Stimulated activated memory B cell treated with anti-CD40 and anti-IgM and Interleukin-4, amounts not matched to agents 10 μg/mL and 1 μg/mL and 100 μg/mL, for 72 hours (primary cell): ENCODE results near the gene IGDCC3.

ENCODE experiments used
- ATAC-seq: fragments of 150-1000 bp; cut with Tn5 transposase; 2 replicates; pipeline ENCODE4 v1.10.0; 2021
- H3K27ac Mint-ChIP-seq: one replicate; pipeline ENCODE4 v1.8.0; 2022; ENCODE audit warnings: mild to moderate bottlenecking, mixed read lengths
- H3K27me3 Mint-ChIP-seq: one replicate; pipeline ENCODE4 v1.8.0; 2022; ENCODE audit warnings: mixed read lengths
- H3K36me3 Mint-ChIP-seq: one replicate; pipeline ENCODE4 v1.8.0; 2022; ENCODE audit warnings: mixed read lengths
- H3K4me1 Mint-ChIP-seq: one replicate; pipeline ENCODE4 v1.8.0; 2022; ENCODE audit warnings: mixed read lengths
- H3K4me3 Mint-ChIP-seq: one replicate; pipeline ENCODE4 v1.8.0; 2022; ENCODE audit warnings: mild to moderate bottlenecking, moderate library complexity, mixed read lengths
- H3K9me3 Mint-ChIP-seq: one replicate; pipeline ENCODE4 v1.8.0; 2022; ENCODE audit warnings: mixed read lengths

The IGDCC3 gene

DNA sequence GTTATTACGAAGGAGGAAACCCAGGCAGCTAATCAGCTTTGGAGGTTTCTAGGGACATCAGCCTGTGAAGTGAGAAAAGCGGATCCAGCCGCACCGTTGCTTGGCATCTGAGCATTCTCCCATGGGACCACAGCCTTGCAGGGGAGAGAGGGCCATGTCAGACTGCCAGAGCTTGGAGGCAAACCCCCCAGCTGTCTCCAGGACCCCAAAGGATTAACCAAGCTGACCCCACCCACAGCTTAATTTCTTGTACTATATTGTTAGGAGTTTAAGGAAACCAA, 5.1 kb downstream of the IGDCC3 start:
- Mint-ChIP-seq H3K27ac (no peak overlapping the region), H3K4me3 (no peak overlapping the region), H3K9me3 (no peaks in the 10 kb centered on the region), H3K36me3 (no peaks in the 10 kb centered on the region), H3K4me1 (peaks cover 12% of the 10 kb centered on the region), H3K27me3 (peaks cover 59% of the 10 kb centered on the region)
- ATAC-seq, result no peak

DNA sequence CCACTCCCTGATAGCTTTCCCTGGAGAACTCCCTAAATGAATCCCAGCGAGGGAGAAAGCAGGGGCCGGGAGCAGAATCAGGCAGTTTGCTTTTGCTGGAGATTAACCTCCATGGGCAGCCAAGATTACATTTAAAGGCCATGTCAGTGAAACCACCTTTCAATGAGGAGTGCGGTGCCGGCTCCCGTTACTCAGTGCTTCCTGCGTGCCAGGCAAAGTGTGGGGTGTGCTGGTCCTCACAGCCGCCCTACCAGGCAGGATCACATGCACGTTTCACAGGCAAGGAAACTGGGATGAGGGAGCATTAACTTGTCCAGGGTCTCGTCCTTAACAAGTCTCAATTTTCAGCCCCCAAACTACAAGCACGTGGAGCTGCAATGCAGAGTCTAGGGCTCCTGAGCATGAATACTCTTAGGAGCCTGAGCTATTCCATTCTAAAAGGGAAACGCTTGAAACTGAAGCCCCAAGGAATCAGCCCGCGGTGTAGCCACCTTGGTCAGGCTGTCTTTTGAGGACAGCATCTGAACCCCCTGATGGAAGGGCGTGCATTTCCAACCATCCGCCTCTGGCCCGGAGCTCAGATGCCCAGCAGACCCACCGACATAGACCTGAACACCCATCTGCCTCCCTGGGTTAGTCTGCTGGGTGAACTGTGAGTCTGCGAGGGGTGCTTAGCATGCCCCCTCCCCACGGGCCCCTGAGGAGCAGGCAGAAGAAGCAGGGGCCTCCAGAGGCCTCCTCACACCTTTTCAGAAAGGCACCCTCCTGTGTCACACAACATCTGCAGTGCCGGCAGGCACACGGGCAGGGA, 5.6 kb downstream of the IGDCC3 start:
- Mint-ChIP-seq H3K4me1 (peaks cover 10% of the 10 kb centered on the region), H3K27ac (no peak overlapping the region), H3K36me3 (no peaks in the 10 kb centered on the region), H3K27me3 (peaks cover 55% of the 10 kb centered on the region), H3K4me3 (no peak overlapping the region), H3K9me3 (no peaks in the 10 kb centered on the region)
- no peak for ATAC-seq

DNA sequence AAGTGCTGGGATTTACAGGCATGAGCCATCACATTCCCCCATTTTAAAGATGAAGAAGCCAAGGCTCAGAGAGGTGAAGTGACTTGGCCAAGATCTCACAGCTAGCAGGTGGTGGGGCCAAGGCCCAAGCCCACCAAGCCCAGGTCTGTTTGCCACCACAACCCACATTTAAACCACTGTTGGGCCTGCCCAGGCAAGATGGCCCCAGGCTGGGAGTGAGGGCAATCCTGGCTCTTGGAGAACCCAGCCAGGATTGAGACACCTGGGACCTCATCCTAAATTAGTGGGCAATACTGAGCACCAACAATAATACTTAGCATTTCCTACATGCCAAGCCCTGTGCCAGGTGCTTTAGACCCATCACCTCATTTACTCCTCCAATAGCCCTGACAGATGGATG, 6.9 kb downstream of the IGDCC3 start:
- Mint-ChIP-seq H3K9me3 (no peaks in the 10 kb centered on the region), H3K27me3 (peaks cover 42% of the 10 kb centered on the region), H3K36me3 (no peaks in the 10 kb centered on the region), H3K4me1 (no peaks in the 10 kb centered on the region), H3K27ac (no peak overlapping the region), H3K4me3 (no peak overlapping the region)
- ATAC-seq, result no peak

DNA sequence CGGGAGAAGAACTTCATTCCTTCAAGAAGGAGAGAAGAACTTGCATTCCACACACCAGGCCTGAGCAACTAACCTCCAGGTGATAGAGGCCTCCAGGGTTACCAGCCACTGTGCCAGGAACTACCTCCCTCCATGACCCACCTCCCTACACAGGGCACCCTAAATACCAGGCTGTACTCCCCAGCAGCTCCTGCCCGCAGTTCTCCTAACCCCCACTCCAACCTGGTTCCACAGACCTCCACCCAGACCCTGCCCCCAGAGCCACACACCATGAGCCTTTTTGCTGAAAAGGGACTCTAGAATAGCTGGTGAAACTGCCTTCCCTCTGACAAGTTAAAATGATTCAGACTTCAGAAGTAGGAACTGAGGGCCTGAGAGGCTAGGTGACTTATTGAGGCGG, 8.2 kb downstream of the IGDCC3 start:
- no peaks in the 10 kb centered on the region for H3K4me1 Mint-ChIP-seq
- no peak for ATAC-seq
- no peak overlapping the region for H3K4me3 Mint-ChIP-seq
- H3K36me3 Mint-ChIP-seq, result no peaks in the 10 kb centered on the region
- H3K27ac Mint-ChIP-seq, result no peak overlapping the region
- H3K27me3 Mint-ChIP-seq, result peaks cover 34% of the 10 kb centered on the region
- H3K9me3 Mint-ChIP-seq, result no peaks in the 10 kb centered on the region

DNA sequence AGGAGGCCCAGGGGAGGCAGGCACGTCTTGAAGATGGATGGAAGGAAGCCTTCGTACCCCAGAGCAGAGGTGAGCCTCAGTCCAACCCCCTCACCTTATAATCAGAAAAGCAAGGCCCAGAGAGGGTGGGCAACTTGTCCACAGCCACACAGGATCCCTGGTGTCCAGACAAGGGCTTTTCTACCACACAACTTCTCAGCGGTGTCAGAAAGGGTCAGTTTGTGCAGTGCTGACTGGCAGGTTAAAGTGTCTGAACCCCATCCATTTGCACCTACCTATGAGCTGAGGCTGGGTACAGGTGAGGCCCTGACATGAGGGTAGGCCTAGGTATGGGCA, 8.6 kb downstream of the IGDCC3 start:
- Mint-ChIP-seq H3K9me3 (no peaks in the 10 kb centered on the region), H3K4me1 (no peaks in the 10 kb centered on the region), H3K4me3 (no peak overlapping the region), H3K36me3 (no peaks in the 10 kb centered on the region), H3K27ac (no peak overlapping the region), H3K27me3 (peaks cover 34% of the 10 kb centered on the region)
- no peak for ATAC-seq

DNA sequence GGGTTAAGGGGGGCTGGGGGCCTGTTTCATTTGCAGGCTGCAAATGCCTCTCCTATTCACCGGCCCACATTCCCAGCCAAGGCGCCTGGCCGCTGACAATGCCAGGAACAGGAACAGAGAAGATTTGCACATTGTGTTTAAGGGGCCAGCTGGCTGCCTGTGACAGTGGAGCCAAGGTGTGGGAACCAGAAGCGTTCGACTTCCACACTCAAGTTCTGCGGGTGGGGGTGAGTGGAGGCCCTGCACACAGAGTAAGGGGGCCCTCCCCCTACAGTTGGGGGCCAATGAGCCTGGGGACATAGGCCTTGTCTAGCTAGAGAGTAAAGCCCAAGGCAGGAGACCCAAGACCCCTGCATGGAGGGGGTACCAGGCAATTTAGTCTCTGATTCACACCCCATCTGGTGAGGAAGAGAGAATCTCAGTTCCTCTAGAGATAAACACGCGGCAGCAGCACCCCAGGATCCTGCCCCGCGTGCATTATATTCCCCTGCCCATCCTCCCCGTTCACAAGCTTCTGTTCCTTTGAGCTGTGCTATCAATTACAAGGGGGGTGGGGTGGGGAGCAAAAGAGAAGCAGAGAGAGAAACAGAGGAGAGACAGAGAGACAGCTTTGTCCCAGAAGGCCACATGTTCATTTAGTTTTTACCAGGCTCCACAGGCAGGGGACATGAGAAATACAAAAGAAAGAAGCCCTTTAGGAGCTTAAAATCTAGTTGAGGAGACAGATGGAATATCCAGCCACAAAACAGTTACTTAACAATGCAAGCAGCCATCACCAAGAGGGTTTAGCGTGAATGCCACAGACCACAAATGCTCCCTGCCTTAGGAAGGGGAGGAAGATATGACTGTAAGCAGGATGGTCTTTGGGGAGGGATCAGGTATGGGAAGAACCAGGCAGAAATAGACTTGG, 9.2 kb downstream of the IGDCC3 start:
- H3K27ac Mint-ChIP-seq, result no peak overlapping the region
- no peaks in the 10 kb centered on the region for H3K9me3 Mint-ChIP-seq
- H3K27me3 Mint-ChIP-seq, result peaks cover 28% of the 10 kb centered on the region
- H3K36me3 Mint-ChIP-seq, result no peaks in the 10 kb centered on the region
- no peaks in the 10 kb centered on the region for H3K4me1 Mint-ChIP-seq
- no peak overlapping the region for H3K4me3 Mint-ChIP-seq
- ATAC-seq, result peak; percentile 50

DNA sequence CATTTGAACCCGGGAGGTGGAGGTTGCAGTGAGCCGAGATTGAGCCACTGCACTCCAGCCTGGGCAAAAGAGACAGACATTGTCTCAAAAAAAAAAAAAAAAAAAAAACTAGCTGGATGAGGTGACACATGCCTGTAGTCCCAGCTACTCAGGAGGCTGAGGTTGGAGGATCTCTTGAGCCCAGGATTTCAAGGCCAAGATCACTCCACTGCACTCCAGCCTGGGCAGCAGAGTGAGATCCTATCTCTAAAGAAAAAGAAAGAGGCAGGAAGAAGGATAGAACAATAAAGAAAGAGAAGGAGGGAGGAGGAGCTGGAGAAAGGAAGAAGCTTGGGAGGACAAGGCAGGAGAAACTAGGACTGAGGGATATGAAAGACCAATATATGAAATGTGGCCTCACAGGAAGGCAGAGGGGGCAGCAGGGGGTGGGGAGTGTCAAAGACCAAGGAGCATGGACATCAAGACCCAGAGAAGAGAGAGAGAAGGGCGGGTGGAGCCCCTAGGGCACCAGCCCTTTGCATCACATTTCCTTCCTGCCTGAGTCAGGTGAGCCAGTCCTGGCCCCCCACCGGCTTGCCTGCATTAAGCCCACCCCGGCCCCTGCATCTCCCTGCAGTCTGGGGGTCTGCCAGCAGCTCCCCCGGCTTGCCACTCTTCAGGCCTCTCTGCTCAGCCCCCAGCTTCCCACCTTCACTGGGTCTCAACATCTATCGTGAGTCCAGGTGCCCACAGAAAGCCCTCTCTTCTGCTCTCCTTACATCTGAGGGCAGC, 11.5 kb downstream of the IGDCC3 start:
- Mint-ChIP-seq H3K9me3 (no peaks in the 10 kb centered on the region), H3K4me1 (no peaks in the 10 kb centered on the region), H3K36me3 (no peaks in the 10 kb centered on the region), H3K27me3 (peaks cover 30% of the 10 kb centered on the region), H3K4me3 (no peak overlapping the region), H3K27ac (no peak overlapping the region)
- ATAC-seq, result no peak

DNA sequence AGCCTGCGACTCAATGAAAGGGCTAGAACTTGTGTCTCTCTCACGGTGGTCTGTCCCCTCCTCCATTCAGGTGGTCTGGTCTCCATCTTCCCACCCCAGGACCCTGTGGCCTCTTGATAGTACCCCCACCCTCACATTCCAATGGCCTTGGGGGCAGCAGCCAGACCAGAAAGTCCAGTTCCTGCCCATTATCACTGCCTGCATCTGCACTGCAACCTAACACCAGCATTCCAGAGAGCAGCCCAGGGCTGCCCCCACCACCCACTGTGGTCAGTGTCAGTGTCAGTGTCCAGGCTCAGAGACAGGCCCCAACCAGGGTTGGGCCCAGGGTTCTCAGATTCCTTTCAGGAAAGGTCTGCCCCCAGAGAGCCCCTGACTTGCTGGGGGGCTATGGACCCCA, 12.6 kb downstream of the IGDCC3 start:
- no peaks in the 10 kb centered on the region for H3K9me3 Mint-ChIP-seq
- H3K4me1 Mint-ChIP-seq, result no peaks in the 10 kb centered on the region
- H3K36me3 Mint-ChIP-seq, result no peaks in the 10 kb centered on the region
- no peak for ATAC-seq
- peaks cover 35% of the 10 kb centered on the region for H3K27me3 Mint-ChIP-seq
- no peak overlapping the region for H3K27ac Mint-ChIP-seq
- H3K4me3 Mint-ChIP-seq, result no peak overlapping the region

DNA sequence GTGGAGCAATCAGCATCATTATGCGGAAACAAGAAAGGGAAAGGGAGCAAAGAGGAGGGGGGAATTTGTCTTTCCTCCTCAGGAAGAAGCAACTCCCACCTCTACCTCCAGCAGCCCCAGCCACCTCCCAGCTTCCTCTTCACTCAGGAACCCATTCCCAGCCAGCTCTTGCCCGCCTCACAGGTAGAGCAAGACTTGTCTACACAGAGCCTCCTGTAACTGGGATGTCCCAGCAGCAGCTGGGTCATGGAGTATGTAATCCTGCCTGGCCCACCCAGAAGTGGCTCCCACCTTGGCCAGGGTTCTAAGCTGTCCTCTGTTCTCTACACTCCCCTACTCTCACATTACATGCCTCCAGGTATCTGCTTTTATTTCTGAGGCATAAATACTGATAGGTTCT, 14.0 kb downstream of the IGDCC3 start:
- Mint-ChIP-seq H3K36me3 (no peaks in the 10 kb centered on the region), H3K27ac (no peak overlapping the region), H3K9me3 (no peaks in the 10 kb centered on the region), H3K27me3 (peaks cover 40% of the 10 kb centered on the region), H3K4me1 (no peaks in the 10 kb centered on the region), H3K4me3 (no peak overlapping the region)
- ATAC-seq, result no peak

DNA sequence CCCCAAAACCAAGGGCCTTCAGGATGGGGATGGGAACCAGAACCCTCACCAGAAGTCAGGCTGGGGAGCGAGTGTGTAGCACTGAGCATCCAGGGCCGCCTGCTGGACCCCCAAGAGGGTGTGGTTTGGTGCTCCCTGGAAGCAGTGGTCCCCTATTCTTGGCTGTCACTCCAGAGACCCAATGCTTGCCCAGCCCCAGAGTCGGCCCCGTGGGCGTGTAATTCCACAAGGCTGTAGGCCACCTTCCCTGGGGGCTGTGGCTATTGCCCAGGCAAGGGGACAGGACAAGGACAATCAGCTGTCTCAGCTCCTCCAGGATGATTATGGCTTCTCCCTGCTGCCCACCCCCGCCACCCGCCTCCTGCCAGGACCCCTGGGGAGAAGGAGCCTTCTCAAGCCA, 14.5 kb downstream of the IGDCC3 start:
- peaks cover 43% of the 10 kb centered on the region for H3K27me3 Mint-ChIP-seq
- no peak overlapping the region for H3K27ac Mint-ChIP-seq
- no peaks in the 10 kb centered on the region for H3K9me3 Mint-ChIP-seq
- ATAC-seq, result no peak
- no peaks in the 10 kb centered on the region for H3K4me1 Mint-ChIP-seq
- no peaks in the 10 kb centered on the region for H3K36me3 Mint-ChIP-seq
- no peak overlapping the region for H3K4me3 Mint-ChIP-seq

DNA sequence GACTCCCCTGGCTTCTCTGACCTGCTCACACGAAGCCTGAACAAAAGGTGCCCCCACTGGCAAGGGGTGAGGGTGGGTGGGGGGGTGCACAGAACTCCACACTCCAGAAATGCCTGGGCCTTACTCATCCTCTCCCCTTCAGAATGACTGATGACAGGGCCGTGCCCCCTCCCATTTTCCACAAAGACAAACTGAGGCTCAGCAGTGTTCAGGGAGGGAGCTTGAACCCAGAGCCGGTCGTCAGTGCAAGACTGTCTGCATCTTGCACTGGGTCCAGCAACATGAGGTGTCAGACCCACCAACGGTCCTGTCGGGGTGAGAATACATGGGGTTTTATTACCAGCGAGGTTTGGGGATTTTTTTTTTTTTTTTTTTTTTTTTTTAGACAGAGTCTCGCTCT, 15.3 kb downstream of the IGDCC3 start:
- peaks cover 50% of the 10 kb centered on the region for H3K27me3 Mint-ChIP-seq
- no peak for ATAC-seq
- H3K36me3 Mint-ChIP-seq, result no peaks in the 10 kb centered on the region
- no peaks in the 10 kb centered on the region for H3K9me3 Mint-ChIP-seq
- no peak overlapping the region for H3K4me3 Mint-ChIP-seq
- no peak overlapping the region for H3K27ac Mint-ChIP-seq
- H3K4me1 Mint-ChIP-seq, result no peaks in the 10 kb centered on the region

DNA sequence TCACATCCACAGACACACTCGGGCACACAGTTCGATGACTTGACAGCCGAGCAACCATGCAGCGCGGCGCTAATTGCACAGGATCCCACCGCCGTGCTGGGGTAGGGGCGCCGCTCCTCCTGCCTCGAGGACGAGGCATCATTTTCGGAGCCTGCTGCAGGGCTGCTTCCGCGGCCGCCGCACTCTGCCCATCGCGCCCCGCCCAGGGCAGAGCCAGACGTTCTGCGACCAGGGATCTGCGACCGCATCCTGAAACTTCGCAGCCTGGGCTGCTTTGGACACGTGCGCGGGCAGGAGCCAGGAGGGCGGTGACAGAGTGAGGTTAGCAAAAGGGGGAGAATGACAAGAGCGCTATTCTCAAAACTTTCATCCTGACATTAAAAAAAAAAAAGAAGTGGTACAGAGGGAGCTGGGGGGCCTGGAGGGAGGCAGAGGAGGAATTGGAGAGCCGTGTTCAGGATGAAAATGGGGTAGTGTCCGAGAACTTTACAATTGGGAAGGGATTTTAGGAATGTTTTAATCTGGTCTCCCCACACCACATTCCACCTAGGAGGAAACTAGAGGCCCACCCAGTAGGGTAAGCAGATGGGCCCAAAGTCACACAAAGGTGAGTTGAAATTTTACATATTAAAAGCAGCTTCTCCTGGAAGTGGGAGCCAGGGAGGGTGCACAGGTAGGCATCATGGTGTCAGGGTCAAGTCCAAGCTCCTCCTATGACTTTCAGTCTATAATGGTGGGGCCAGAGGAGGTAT, 15.9 kb downstream of the IGDCC3 start:
- H3K27me3 Mint-ChIP-seq, result peaks cover 55% of the 10 kb centered on the region
- H3K4me3 Mint-ChIP-seq, result no peak overlapping the region
- ATAC-seq, result no peak
- no peaks in the 10 kb centered on the region for H3K9me3 Mint-ChIP-seq
- no peak overlapping the region for H3K27ac Mint-ChIP-seq
- H3K4me1 Mint-ChIP-seq, result no peaks in the 10 kb centered on the region
- no peaks in the 10 kb centered on the region for H3K36me3 Mint-ChIP-seq

DNA sequence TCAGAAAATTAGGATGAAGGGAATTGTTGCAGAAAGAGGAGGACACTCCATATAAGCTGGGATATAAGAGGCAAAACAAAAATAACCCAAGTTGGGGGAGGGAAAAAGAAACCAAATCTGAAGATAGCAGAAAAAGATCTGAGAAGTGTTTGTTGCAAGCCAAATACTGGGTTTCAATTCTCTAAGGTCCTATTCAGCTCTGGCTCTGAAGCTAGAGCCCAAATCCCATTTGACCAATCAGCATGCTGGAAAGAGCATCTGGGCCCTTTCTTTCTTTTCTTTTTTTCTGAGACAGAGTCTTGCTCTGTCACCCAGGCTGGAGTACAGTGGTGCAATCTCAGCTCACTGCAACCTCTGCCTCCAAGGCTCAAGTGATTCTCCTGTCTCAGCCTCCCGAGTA, 17.3 kb downstream of the IGDCC3 start:
- no peak overlapping the region for H3K27ac Mint-ChIP-seq
- no peak for ATAC-seq
- peaks cover 7% of the 10 kb centered on the region for H3K4me1 Mint-ChIP-seq
- H3K27me3 Mint-ChIP-seq, result peaks cover 68% of the 10 kb centered on the region
- H3K4me3 Mint-ChIP-seq, result no peak overlapping the region
- no peaks in the 10 kb centered on the region for H3K9me3 Mint-ChIP-seq
- no peaks in the 10 kb centered on the region for H3K36me3 Mint-ChIP-seq

DNA sequence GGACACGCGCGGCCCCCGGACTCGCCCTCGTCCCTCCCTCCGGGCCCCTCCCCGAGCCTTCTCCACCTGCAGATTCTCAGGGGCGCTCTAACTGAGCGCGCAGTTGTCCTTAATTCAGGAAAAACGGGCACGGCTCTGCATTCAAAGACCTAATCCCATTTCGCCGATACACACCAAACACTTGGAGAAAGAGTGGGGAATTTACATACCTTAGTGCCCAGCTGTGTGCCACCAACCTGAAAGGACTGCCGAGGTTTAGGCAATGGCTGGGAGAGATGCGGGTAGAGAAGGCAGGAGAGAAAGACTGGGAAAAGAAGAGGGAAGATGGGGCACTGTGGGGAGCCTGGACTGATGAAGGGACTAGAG, 21.8 kb downstream of the IGDCC3 start:
- H3K4me3 Mint-ChIP-seq, result peak overlapping the region; percentile 35
- ATAC-seq, result no peak
- H3K36me3 Mint-ChIP-seq, result no peaks in the 10 kb centered on the region
- H3K27me3 Mint-ChIP-seq, result peaks cover 57% of the 10 kb centered on the region
- H3K4me1 Mint-ChIP-seq, result peaks cover 7% of the 10 kb centered on the region
- no peak overlapping the region for H3K27ac Mint-ChIP-seq
- peaks cover 3% of the 10 kb centered on the region for H3K9me3 Mint-ChIP-seq
